Stimulated activated CD4-positive, alpha-beta T cell treated with anti-CD3 and anti-CD28 coated beads, Interleukin-15, amount 100 ng/mL, for 1 hour (primary cell): Measurements from ENCODE around the gene CENPH.
"Not testable (repeated sequence)": the region's sequence is repeated elsewhere in the genome, so short reads cannot be mapped to it uniquely, and the experiment has no call there.

Source experiments
- DNase-seq, 2 donors: peaks; one replicate each; pipeline ENCODE4 v3.0.0-alpha.2; 2020; ENCODE audit warnings: low read depth in 1 of 2, low spot score in 1 of 2

Gene CENPH

DNA sequence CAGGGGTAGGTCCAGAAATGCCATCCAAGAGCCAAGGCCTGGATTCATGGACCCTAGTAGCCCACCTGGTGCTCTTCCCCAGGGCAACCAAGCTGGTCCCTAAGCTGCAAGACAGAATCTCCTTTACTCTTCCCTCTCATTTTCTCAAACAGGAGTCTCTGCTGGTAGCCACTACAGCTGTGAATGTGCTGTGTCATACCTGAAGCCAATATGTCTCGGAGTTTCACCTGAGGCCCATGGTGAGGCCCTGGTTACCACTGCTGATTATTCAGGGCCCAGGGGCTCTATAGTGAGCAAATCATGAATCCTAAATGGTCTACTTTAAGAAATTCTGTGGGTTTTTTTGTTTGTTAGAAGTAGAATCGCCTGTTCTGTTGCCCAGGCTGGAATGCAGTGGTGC, 61.2 kb downstream of the CENPH start:
- no peak for DNase-seq

DNA sequence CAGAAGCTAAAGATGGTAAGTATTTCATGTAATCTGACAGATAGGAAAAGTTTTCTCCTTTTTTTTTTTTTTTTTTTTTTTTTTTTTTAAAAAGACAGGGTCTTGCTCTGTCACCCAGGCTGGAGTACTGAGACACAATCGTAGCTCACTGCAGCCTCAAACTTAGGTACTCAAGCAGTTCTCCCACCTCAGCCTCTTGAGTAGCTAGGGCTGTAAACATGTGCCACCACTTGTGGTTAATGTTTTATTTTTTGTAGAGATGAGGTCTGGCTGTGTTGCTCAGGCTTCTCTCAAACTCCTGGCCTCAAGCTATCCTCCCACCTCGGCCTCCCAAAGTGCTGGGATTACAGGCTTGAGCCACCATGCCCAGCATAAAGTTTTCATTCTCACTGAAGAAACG, 63.1 kb downstream of the CENPH start:
- DNase-seq: no peak

DNA sequence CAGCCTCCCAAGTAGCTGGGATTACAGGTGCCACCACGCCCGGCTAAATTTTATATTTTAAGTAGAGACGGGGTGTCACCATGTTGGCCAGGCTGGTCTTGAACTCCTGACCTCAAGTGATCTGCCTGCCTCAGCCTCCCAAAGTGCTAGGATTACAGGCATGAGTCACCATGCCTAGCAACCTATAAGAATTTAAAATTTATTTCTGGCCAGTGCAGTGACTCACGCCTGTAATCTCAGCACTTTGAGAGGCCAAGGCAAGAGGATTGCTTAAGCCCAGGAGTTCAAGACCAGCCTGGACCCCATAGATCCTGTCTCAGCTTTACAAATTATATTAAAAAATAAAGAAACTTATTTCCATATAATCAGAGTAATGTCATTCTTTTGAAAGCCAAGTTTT, 66.6 kb downstream of the CENPH start:
- DNase-seq: not testable (repeated sequence)

DNA sequence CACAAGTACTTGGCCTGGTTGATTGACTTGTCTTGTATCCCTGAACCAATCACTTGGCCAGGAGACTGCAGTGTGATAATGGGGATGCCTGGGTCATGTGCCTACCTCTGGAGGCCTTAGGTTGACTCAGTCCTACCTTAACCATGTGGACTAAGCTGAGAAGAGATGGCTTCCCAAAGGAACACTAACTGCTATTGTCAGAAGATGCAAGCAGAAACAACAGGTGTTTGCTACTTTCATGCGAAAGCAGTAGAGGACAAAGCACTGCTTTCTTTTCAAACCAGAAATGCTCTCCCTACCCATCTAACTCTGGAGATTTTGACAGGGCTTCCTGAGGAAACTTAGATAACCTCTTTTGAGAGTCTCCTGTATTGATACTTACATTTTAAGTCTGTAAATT, 68.2 kb downstream of the CENPH start:
- no peak for DNase-seq
